ENCODE results near the gene GPC6.

GRCh38 chr13:94006296-94006695 lies 779.7 kb downstream of the GPC6 start:
- TF ChIP-seq EZH2 (optimal IDR thresholded peaks at IDR 0.05; ENCODE audit: low read depth, low read length) (no peak), CTCF (IDR thresholded peaks at IDR 0.05; ENCODE audit: low read length) (no peak)
